HL-60 (cell line): ENCODE data around the gene SHKBP1.

Source experiments
- CTCF ChIP-seq: IDR thresholded peaks from one replicate; pipeline ENCODE4 v1.5.1; 2011; ENCODE audit warnings: low read length, control low read depth, inconsistent platforms; ENCODE audit not compliant: insufficient read depth
- POLR2AphosphoS5 ChIP-seq: IDR thresholded peaks from 2 replicates; pipeline ENCODE4 v1.6.1; 2012; ENCODE audit warnings: low read depth
- REST ChIP-seq: IDR thresholded peaks from 2 replicates; pipeline ENCODE4 v1.6.1; 2012; ENCODE audit warnings: low read depth; ENCODE audit not compliant: insufficient replicate concordance

DNA sequence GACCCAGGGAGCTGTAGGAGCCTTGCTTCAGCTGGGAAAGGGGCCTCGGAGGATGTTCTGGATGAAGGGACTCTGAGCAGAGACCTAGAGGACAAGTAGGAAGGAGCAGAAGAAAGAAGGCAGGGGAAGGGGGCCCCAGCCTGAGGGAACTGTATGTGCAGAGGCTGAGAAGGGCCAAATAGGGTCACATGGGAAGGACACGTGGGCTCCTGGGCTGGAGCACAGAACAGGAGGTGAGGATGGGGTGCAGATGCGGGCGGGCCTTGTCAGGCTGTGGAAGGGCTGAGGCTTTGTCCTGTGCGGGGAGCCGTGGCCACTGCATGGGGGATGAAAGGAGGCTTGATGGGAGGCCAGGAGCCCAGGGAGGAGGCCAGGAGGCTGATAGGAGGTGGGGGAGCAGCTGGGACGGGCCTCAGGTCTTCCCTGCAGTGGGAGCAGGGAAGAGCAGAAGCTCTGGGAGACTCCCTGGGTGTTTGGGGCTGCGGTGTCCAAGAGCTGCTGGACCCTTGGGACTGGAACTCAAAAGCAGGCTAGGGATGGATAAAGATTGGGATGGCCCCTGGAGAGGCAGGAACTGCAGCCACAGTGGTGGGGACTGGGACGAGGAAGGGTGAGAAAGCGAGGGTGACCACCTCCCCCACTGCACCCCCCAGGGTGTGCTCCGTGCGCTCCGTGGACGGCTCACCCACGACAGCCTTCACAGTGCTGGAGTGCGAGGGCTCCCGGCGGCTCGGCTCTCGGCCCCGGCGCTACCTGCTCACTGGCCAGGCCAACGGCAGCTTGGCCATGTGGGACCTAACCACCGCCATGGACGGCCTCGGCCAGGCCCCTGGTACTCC lies 13.1 kb downstream of the SHKBP1 start:
- no peak for TF ChIP-seq CTCF
- TF ChIP-seq POLR2AphosphoS5, result no peak
- TF ChIP-seq REST, result no peak
